ENCODE measurements around the gene ZNF678. TPM values are rescaled to one million over a fixed set of nuclear protein-coding genes. Genes with fewer than 3 reads are reported as not detected.

Gene ZNF678
- total and polyA plus RNA-seq, 7 donors, result 1.2 to 15.3 (median 5.3) TPM

- H3K27me3 ChIP-seq, result no peaks in the 10 kb centered on the region
- H3K36me3 ChIP-seq, result peaks cover 0 to 6% (median 0%) of the 10 kb centered on the region in 4 donors
- H3K4me1 ChIP-seq, result no peaks in the 10 kb centered on the region
- no peak for TF ChIP-seq POLR2AphosphoS5 (IDR thresholded peaks at IDR 0.05)
- no peak for TF ChIP-seq POLR2A (IDR thresholded peaks at IDR 0.05)
- no peak for TF ChIP-seq EP300 (IDR thresholded peaks at IDR 0.05)
- no peak for TF ChIP-seq CTCF (IDR thresholded peaks at IDR 0.05)
- no peak overlapping the region for H3K4me3 ChIP-seq
- no peak overlapping the region for H3K27ac ChIP-seq
- 96 to 99% methylated on average over 1 of the region's 1 CpG for WGBS, 2 donors
- no peak for DNase-seq
- intact Hi-C loops (cut with DNase I), result no loop called here
- peaks cover 0 to 37% (median 2%) of the 10 kb centered on the region in 4 donors for H3K9me3 ChIP-seq
Observed at GRCh38 chr1:227621211-227621610, 57.9 kb downstream of the ZNF678 start.

GRCh38 chr1:227622739-227623475 is 59.6 kb downstream of the ZNF678 start:
- peaks cover 0 to 6% (median 0%) of the 10 kb centered on the region in 4 donors for H3K36me3 ChIP-seq

GRCh38 chr1:227632325-227632724 is 69.0 kb downstream of the ZNF678 start:
- WGBS, 2 donors, result 95% methylated on average over 13 of the region's 13 CpGs
- no peak overlapping the region for H3K4me3 ChIP-seq
- H3K36me3 ChIP-seq, result peaks cover 0 to 10% (median 0%) of the 10 kb centered on the region in 4 donors
- peaks cover 0 to 60% (median 8%) of the 10 kb centered on the region in 4 donors for H3K9me3 ChIP-seq
- H3K27ac ChIP-seq, result no peak overlapping the region
- H3K4me1 ChIP-seq, result no peaks in the 10 kb centered on the region
- intact Hi-C loops (cut with DNase I), result no loop called here
- H3K27me3 ChIP-seq, result no peaks in the 10 kb centered on the region
- TF ChIP-seq EP300 (IDR thresholded peaks at IDR 0.05) (no peak), POLR2A (IDR thresholded peaks at IDR 0.05) (no peak), POLR2AphosphoS5 (IDR thresholded peaks at IDR 0.05) (no peak), CTCF (IDR thresholded peaks at IDR 0.05) (no peak)
- DNase-seq, result no peak

More at GRCh38 chr1:227622739-227623475, 59.6 kb downstream of the ZNF678 start:
- DNase-seq, result no peak
- Histone ChIP-seq H3K27ac (no peak overlapping the region), H3K4me1 (no peaks in the 10 kb centered on the region), H3K27me3 (no peaks in the 10 kb centered on the region), H3K9me3 (peaks cover 0 to 35% (median 2%) of the 10 kb centered on the region in 4 donors), H3K4me3 (no peak overlapping the region)
- TF ChIP-seq EP300 (IDR thresholded peaks at IDR 0.05), result no peak
- TF ChIP-seq CTCF (IDR thresholded peaks at IDR 0.05), result no peak
- no peak for TF ChIP-seq POLR2A (IDR thresholded peaks at IDR 0.05)
- TF ChIP-seq POLR2AphosphoS5 (IDR thresholded peaks at IDR 0.05), result no peak
- WGBS, 2 donors, result 84 to 92% methylated on average over 1 of the region's 1 CpG
- intact Hi-C loops (cut with DNase I), result no loop called here

- Histone ChIP-seq H3K4me1 (no peaks in the 10 kb centered on the region), H3K27me3 (no peaks in the 10 kb centered on the region), H3K9me3 (peaks cover 8 to 64% (median 22%) of the 10 kb centered on the region in 4 donors), H3K4me3 (no peak overlapping the region), H3K36me3 (peaks cover 0 to 11% (median 1%) of the 10 kb centered on the region in 4 donors), H3K27ac (no peak overlapping the region)
- WGBS, 2 donors, result 97 to 98% methylated on average over 9 of the region's 9 CpGs
- no peak for DNase-seq
- TF ChIP-seq EP300 (IDR thresholded peaks at IDR 0.05) (no peak), CTCF (IDR thresholded peaks at IDR 0.05) (no peak), POLR2AphosphoS5 (IDR thresholded peaks at IDR 0.05) (no peak), POLR2A (IDR thresholded peaks at IDR 0.05) (no peak)
- intact Hi-C loops (cut with DNase I), result no loop called here
Observed at GRCh38 chr1:227635596-227635995, 72.2 kb downstream of the ZNF678 start.

Data from sigmoid colon (tissue), 7 donors.